Measurements from ENCODE around the gene DKK3.

Gene DKK3

DNA sequence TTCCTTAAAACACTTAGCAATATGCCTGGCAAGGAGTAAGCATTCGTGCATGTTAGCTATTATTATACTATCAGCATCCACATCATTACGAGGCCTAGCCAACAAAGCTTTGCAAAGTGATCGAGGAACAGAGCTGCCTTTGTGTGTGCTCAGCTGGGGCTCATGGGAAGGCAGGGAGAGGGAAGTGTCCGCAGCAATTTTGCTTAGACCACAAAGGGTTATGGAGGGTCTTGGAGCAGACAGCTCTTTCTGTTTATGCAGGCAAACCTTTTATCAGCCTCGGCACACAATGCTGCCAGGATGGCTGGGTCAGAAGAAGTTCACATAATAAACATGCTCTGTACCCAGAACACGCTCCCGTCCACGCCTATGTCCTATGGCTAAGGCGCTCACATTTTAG is 10.9 kb upstream of the DKK3 start:
- DNase-seq (ENCODE audit: low read depth) = peak; percentile 69
- no peak overlapping the region for H3K4me3 ChIP-seq (ENCODE audit: low read depth, low read length)
- TF ChIP-seq CTCF (conservative IDR thresholded peaks at IDR 0.05; ENCODE audit: low read depth, low read length) = no peak

- peak; percentile 29 for DNase-seq (ENCODE audit: low read depth)
- H3K4me3 ChIP-seq (ENCODE audit: low read depth, low read length) = no peak overlapping the region
- no peak for TF ChIP-seq CTCF (conservative IDR thresholded peaks at IDR 0.05; ENCODE audit: low read depth, low read length)
Observed at GRCh38 chr11:12017865-12018453, 9.5 kb upstream of the DKK3 start.

GRCh38 chr11:12017243-12017678 is 8.8 kb upstream of the DKK3 start:
- no peak overlapping the region for H3K4me3 ChIP-seq (ENCODE audit: low read depth, low read length)
- no peak for TF ChIP-seq CTCF (conservative IDR thresholded peaks at IDR 0.05; ENCODE audit: low read depth, low read length)
- DNase-seq (ENCODE audit: low read depth) = peak; percentile 61

- peak; percentile 40 for TF ChIP-seq CTCF (conservative IDR thresholded peaks at IDR 0.05; ENCODE audit: low read depth, low read length)
- peak; percentile 23 for DNase-seq (ENCODE audit: low read depth)
- no peak overlapping the region for H3K4me3 ChIP-seq (ENCODE audit: low read depth, low read length)
Observed at GRCh38 chr11:12016246-12016645, 7.8 kb upstream of the DKK3 start.

DNA sequence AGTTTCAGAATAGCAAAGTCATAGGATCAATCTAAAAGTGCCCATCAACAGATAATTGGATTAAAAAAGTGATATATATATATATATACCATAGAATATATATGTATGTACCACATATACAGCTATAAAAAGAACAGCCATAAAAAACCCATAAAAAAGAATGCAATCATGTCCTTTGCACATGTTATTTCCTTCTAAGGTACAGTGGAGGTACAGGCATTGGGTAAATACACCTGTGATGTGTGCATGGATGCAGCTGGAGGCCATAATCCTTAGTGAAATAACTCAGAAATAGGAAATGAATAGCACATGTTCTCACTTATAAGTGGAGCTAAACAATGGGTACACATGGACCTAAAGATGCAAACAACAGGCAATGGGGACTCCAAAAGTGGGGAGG is 7.1 kb upstream of the DKK3 start:
- TF ChIP-seq CTCF (conservative IDR thresholded peaks at IDR 0.05; ENCODE audit: low read depth, low read length) = no peak
- DNase-seq (ENCODE audit: low read depth) = no peak
- no peak overlapping the region for H3K4me3 ChIP-seq (ENCODE audit: low read depth, low read length)

GRCh38 chr11:12013781-12014180 is 5.4 kb upstream of the DKK3 start:
- TF ChIP-seq CTCF (conservative IDR thresholded peaks at IDR 0.05; ENCODE audit: low read depth, low read length) = no peak
- no peak for DNase-seq (ENCODE audit: low read depth)
- no peak overlapping the region for H3K4me3 ChIP-seq (ENCODE audit: low read depth, low read length)

- TF ChIP-seq CTCF (conservative IDR thresholded peaks at IDR 0.05; ENCODE audit: low read depth, low read length) = no peak
- DNase-seq (ENCODE audit: low read depth) = no peak
- peak overlapping the region; percentile 67 for H3K4me3 ChIP-seq (ENCODE audit: low read depth, low read length)
Observed at GRCh38 chr11:12009617-12010321, 1.3 kb upstream of the DKK3 start.

Data from choroid plexus epithelial cell (primary cell).